Measurements from ENCODE around the gene TM9SF3. TPM values are rescaled to one million over a fixed set of nuclear protein-coding genes. Genes with fewer than 3 reads are reported as not detected.

The TM9SF3 gene
- total and polyA plus RNA-seq, 4 donors = 24.4 to 103 (median 66.7) TPM

- DNase-seq (no peak), ATAC-seq (ENCODE audit: insufficient read depth, low FRiP score) (no peak)
- no peaks in the 10 kb centered on the region for H3K9me3 ChIP-seq (ENCODE audit: control insufficient read depth in 4 of 4, insufficient read depth in 3 of 4, low read length in 3 of 4)
- WGBS, 2 donors = 86 to 94% methylated on average over 5 of the region's 5 CpGs
- H3K27me3 ChIP-seq (ENCODE audit: control insufficient read depth in 3 of 3, insufficient read depth in 3 of 3, low read length in 2 of 3) = no peaks in the 10 kb centered on the region
- H3K4me3 ChIP-seq = no peak overlapping the region
- H3K36me3 ChIP-seq (ENCODE audit: control insufficient read depth in 4 of 4, insufficient read depth in 4 of 4, low read length in 4 of 4) = peaks cover 0 to 3% (median 0%) of the 10 kb centered on the region in 4 donors
- H3K9ac ChIP-seq (ENCODE audit: insufficient read depth in 1 of 2, low read length in 2 of 2) = no peak overlapping the region
- peaks cover 0 to 24% (median 6%) of the 10 kb centered on the region in 5 donors for H3K4me1 ChIP-seq (ENCODE audit: control insufficient read depth in 5 of 5, insufficient read depth in 5 of 5, low read length in 5 of 5)
- H3K27ac ChIP-seq (ENCODE audit: low read depth in 1 of 2, low read length in 1 of 2) = no peak overlapping the region
- TF ChIP-seq, protein P1, sequence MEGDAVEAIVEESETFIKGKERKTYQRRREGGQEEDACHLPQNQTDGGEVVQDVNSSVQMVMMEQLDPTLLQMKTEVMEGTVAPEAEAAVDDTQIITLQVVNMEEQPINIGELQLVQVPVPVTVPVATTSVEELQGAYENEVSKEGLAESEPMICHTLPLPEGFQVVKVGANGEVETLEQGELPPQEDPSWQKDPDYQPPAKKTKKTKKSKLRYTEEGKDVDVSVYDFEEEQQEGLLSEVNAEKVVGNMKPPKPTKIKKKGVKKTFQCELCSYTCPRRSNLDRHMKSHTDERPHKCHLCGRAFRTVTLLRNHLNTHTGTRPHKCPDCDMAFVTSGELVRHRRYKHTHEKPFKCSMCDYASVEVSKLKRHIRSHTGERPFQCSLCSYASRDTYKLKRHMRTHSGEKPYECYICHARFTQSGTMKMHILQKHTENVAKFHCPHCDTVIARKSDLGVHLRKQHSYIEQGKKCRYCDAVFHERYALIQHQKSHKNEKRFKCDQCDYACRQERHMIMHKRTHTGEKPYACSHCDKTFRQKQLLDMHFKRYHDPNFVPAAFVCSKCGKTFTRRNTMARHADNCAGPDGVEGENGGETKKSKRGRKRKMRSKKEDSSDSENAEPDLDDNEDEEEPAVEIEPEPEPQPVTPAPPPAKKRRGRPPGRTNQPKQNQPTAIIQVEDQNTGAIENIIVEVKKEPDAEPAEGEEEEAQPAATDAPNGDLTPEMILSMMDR (IDR thresholded peaks at IDR 0.05; ENCODE audit: control extremely low read depth, extremely low read depth) = no peak
Measured at GRCh38 chr10:96573036-96573435, 13.8 kb downstream of the TM9SF3 start.

GRCh38 chr10:96570983-96571964 is 15.5 kb downstream of the TM9SF3 start:
- H3K9me3 ChIP-seq (ENCODE audit: control insufficient read depth in 4 of 4, insufficient read depth in 3 of 4, low read length in 3 of 4) = no peaks in the 10 kb centered on the region
- peaks cover 0 to 18% (median 8%) of the 10 kb centered on the region in 5 donors for H3K4me1 ChIP-seq (ENCODE audit: control insufficient read depth in 5 of 5, insufficient read depth in 5 of 5, low read length in 5 of 5)
- no peak overlapping the region for H3K4me3 ChIP-seq
- ATAC-seq (ENCODE audit: insufficient read depth, low FRiP score) (no peak), DNase-seq (no peak)
- H3K9ac ChIP-seq (ENCODE audit: insufficient read depth in 1 of 2, low read length in 2 of 2) = no peak overlapping the region
- TF ChIP-seq, protein P1 (IDR thresholded peaks at IDR 0.05; ENCODE audit: control extremely low read depth, extremely low read depth) = no peak
- 85 to 87% methylated on average over 10 of the region's 10 CpGs for WGBS, 2 donors
- no peak overlapping the region for H3K27ac ChIP-seq (ENCODE audit: low read depth in 1 of 2, low read length in 1 of 2)
- no peaks in the 10 kb centered on the region for H3K27me3 ChIP-seq (ENCODE audit: control insufficient read depth in 3 of 3, insufficient read depth in 3 of 3, low read length in 2 of 3)
- H3K36me3 ChIP-seq (ENCODE audit: control insufficient read depth in 4 of 4, insufficient read depth in 4 of 4, low read length in 4 of 4) = peaks cover 0 to 3% (median 2%) of the 10 kb centered on the region in 4 donors

DNA sequence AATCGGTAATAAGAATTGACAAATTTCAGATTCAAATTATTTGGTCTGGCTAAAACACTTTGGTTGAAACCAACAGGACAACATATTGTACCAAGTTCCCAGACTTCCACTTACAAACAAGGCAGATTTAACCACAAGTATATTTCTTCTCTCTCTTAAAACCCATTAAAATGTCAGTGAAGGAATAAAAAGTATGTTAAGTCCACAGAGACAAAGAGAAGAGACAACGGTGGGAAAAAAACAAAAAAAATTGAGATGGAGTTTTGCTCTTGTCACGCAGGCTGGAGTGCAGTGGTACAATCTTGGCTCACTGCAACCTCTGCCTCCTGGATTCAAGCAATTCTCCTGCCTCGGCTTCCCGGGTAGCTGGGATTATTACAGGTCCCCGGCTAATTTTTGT is 16.3 kb downstream of the TM9SF3 start:
- no peaks in the 10 kb centered on the region for H3K27me3 ChIP-seq (ENCODE audit: control insufficient read depth in 3 of 3, insufficient read depth in 3 of 3, low read length in 2 of 3)
- H3K27ac ChIP-seq (ENCODE audit: low read depth in 1 of 2, low read length in 1 of 2) = no peak overlapping the region
- ATAC-seq (ENCODE audit: insufficient read depth, low FRiP score) = no peak
- WGBS, 2 donors = 94 to 95% methylated on average over 6 of the region's 6 CpGs
- H3K4me3 ChIP-seq = no peak overlapping the region
- H3K9ac ChIP-seq (ENCODE audit: insufficient read depth in 1 of 2, low read length in 2 of 2) = no peak overlapping the region
- TF ChIP-seq, protein P1 (IDR thresholded peaks at IDR 0.05; ENCODE audit: control extremely low read depth, extremely low read depth) = no peak
- DNase-seq = no peak
- H3K9me3 ChIP-seq (ENCODE audit: control insufficient read depth in 4 of 4, insufficient read depth in 3 of 4, low read length in 3 of 4) = no peaks in the 10 kb centered on the region
- H3K4me1 ChIP-seq (ENCODE audit: control insufficient read depth in 5 of 5, insufficient read depth in 5 of 5, low read length in 5 of 5) = peaks cover 0 to 18% (median 8%) of the 10 kb centered on the region in 5 donors
- H3K36me3 ChIP-seq (ENCODE audit: control insufficient read depth in 4 of 4, insufficient read depth in 4 of 4, low read length in 4 of 4) = peaks cover 0 to 3% (median 2%) of the 10 kb centered on the region in 4 donors

Measured in lung (tissue), 12 donors.